Upper lobe of left lung (tissue), 6 donors: Measurements from ENCODE around the gene VAMP4. TPM values are rescaled to one million over a fixed set of nuclear protein-coding genes. Genes with fewer than 3 reads are reported as not detected.

Source experiments
- ATAC-seq, 2 donors: fragments of 200-7000 bp; cut with Tn5 transposase; one replicate each; pipeline ENCODE4 v1.9.1; 2022; ENCODE audit warnings: mild to moderate bottlenecking in 2 of 2, moderate library complexity in 2 of 2; ENCODE audit not compliant: low FRiP score in 2 of 2
- DNase-seq, 2 donors: peaks; one replicate each; pipeline ENCODE4 v3.0.0-alpha.2; 2019 to 2020
- H3K27ac ChIP-seq, 4 donors: fragments of 200-600 bp; sonication (generic); one replicate each; pipeline ENCODE4 v1.5.1; 2016 to 2019
- H3K27me3 ChIP-seq, 4 donors: fragments of 200-600 bp; sonication (generic); one replicate each; pipeline ENCODE4 v1.5.1; 2017 to 2019
- H3K36me3 ChIP-seq, 4 donors: fragments of 200-600 bp; sonication (generic); one replicate each; pipeline ENCODE4 v1.5.1; 2016 to 2019
- H3K4me1 ChIP-seq, 4 donors: fragments of 200-600 bp; sonication (generic); one replicate each; pipeline ENCODE4 v1.5.1; 2018 to 2019
- H3K4me3 ChIP-seq, 4 donors: fragments of 200-600 bp; sonication (generic); one replicate each; pipeline ENCODE4 v1.5.1; 2017 to 2019; ENCODE audit warnings: mild to moderate bottlenecking in 2 of 4, moderate library complexity in 1 of 4
- H3K9me3 ChIP-seq, 4 donors: fragments of 200-600 bp; sonication (generic); one replicate each; pipeline ENCODE4 v1.5.1; 2018 to 2019
- EP300 ChIP-seq, 4 donors: sonication (generic); formaldehyde crosslinking; IDR thresholded peaks; one replicate each; pipeline ENCODE4 v1.5.1; 2017; ENCODE audit warnings: antibody characterized with exemption in 4 of 4, control low read depth in 2 of 4
- POLR2A ChIP-seq, 4 donors: fragments of 450-650 bp; IDR thresholded peaks; one replicate each; pipeline ENCODE4 v1.5.1; 2016 to 2017; ENCODE audit warnings: antibody characterized with exemption in 4 of 4, mild to moderate bottlenecking in 2 of 4
- POLR2AphosphoS5 ChIP-seq, 2 donors: sonication (generic); formaldehyde crosslinking; IDR thresholded peaks; one replicate each; pipeline ENCODE4 v1.5.1; 2017; ENCODE audit warnings: antibody characterized with exemption in 2 of 2
- WGBS, 2 donors: methylation state at CpG; one replicate each; pipeline ENCODE4 v1.1.5; 2017 to 2018; 5-methylcytosine and 5-hydroxymethylcytosine counted together
- total RNA-seq, 6 donors: library from RNA; depleted of rRNA in 4 of 6; stranded (reverse); fragments of >200 nt in 4 of 6; gene quantifications; one replicate each; pipeline versions ENCODE4 v1.1.0 to v1.2.1, GENCODE V29; 2016 to 2021
- TF ChIP-seq, protein P1 (sequence below), 6 experiments: fragments of 450-650 bp in 4 of 6; fragments of 200-600 bp in 2 of 6; sonication (generic) in 2 of 6; IDR thresholded peaks; one replicate each; pipeline ENCODE4 v1.5.1; 2016 to 2019; ENCODE audit warnings: antibody characterized with exemption in 6 of 6
- donor health status: DM: no; HTN: no; CAD: no; lungs with moderate emphysema.
- donor health status: DM: no; HTN: yes; CAD: no; lungs with severe emphysema.

The VAMP4 gene
- total RNA-seq, 6 donors from 2014 or later: 11.5 to 17.9 (median 13.4) TPM

DNA sequence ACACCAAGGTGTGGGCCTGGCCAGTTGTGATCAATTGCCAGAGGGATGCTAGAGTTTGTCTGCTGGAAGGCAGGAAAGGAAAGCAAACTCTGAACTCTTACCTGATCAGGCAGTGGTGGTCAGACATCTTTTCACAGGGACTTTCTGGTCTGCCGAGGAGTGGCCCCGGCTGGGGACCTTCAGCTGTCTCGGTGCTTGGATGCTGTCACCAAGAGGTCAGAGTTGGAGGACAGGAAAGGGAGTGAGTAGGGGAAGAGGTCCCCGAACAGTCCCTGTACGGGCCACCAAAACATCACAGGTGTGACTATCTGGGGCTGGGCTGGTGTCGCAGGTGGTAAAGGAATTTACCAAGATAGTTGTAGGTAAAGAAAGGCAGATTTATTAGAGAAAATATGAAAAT lies 21.9 kb upstream of the VAMP4 start:
- Histone ChIP-seq H3K4me1 (peaks cover 0 to 4% (median 0%) of the 10 kb centered on the region in 4 donors), H3K9me3 (no peaks in the 10 kb centered on the region), H3K27me3 (no peaks in the 10 kb centered on the region), H3K27ac (no peak overlapping the region), H3K36me3 (no peaks in the 10 kb centered on the region), H3K4me3 (no peak overlapping the region)
- ATAC-seq (no peak), DNase-seq (no peak)
- 81 to 94% methylated on average over 6 of the region's 6 CpGs for WGBS, 2 donors
- no peak for TF ChIP-seq POLR2A (IDR thresholded peaks at IDR 0.05)
- TF ChIP-seq EP300 (IDR thresholded peaks at IDR 0.05): no peak
- TF ChIP-seq, protein P1, sequence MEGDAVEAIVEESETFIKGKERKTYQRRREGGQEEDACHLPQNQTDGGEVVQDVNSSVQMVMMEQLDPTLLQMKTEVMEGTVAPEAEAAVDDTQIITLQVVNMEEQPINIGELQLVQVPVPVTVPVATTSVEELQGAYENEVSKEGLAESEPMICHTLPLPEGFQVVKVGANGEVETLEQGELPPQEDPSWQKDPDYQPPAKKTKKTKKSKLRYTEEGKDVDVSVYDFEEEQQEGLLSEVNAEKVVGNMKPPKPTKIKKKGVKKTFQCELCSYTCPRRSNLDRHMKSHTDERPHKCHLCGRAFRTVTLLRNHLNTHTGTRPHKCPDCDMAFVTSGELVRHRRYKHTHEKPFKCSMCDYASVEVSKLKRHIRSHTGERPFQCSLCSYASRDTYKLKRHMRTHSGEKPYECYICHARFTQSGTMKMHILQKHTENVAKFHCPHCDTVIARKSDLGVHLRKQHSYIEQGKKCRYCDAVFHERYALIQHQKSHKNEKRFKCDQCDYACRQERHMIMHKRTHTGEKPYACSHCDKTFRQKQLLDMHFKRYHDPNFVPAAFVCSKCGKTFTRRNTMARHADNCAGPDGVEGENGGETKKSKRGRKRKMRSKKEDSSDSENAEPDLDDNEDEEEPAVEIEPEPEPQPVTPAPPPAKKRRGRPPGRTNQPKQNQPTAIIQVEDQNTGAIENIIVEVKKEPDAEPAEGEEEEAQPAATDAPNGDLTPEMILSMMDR (IDR thresholded peaks at IDR 0.05): no peak
- TF ChIP-seq POLR2AphosphoS5 (IDR thresholded peaks at IDR 0.05): no peak

DNA sequence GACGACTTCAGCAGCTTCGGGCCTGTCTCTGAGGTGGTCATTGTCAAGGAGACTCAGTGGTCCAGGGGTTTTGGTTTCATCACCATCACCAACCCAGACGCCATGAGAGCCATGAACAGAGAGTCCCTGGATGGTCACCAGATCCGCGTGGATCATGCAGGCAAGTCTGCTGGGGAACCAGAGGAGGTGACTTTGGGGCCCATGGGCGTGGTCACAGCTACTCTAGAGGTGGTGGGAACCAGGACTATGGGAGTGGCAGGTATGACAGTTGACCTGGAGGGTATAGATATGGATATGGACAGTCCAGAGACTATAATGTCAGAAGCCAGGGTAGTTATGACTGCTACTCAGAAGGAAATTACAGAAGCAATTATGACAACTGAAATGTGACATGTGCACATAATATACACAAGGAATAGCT lies 20.3 kb upstream of the VAMP4 start:
- no peaks in the 10 kb centered on the region for H3K27me3 ChIP-seq
- DNase-seq: no peak
- no peaks in the 10 kb centered on the region for H3K9me3 ChIP-seq
- no peaks in the 10 kb centered on the region for H3K36me3 ChIP-seq
- TF ChIP-seq POLR2A (IDR thresholded peaks at IDR 0.05) (no peak), POLR2AphosphoS5 (IDR thresholded peaks at IDR 0.05) (no peak), EP300 (IDR thresholded peaks at IDR 0.05) (no peak)
- TF ChIP-seq, protein P1 (IDR thresholded peaks at IDR 0.05): no peak
- WGBS, 2 donors: 89 to 96% methylated on average over 3 to 6 of the region's 6 CpGs
- peaks cover 0 to 2% (median 0%) of the 10 kb centered on the region in 4 donors for H3K4me1 ChIP-seq
- ATAC-seq: no peak
- H3K27ac ChIP-seq: no peak overlapping the region
- no peak overlapping the region for H3K4me3 ChIP-seq

DNA sequence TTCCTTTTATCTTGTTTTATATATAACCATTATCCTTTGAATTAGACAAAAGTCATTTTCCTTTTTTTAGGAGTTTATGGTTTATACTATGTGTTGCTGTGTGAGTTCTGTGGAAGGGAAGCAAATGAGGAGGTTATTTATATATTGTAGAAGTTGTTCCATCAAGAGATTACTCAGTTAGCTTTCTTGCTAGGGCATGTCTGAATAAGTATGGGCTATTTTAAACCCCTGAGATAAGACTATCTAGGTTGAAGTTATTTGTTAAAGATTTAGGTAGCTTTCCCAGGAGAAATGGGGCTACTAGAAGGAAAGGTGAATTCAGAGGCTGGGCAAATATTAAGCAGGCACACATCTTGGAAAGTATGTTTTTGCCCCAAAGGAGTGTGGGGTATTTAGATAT lies 16.1 kb upstream of the VAMP4 start:
- Histone ChIP-seq H3K27me3 (no peaks in the 10 kb centered on the region), H3K4me1 (peaks cover 0 to 6% (median 0%) of the 10 kb centered on the region in 4 donors), H3K4me3 (no peak overlapping the region), H3K36me3 (no peaks in the 10 kb centered on the region), H3K27ac (no peak overlapping the region), H3K9me3 (no peaks in the 10 kb centered on the region)
- TF ChIP-seq POLR2AphosphoS5 (IDR thresholded peaks at IDR 0.05): no peak
- TF ChIP-seq, protein P1 (IDR thresholded peaks at IDR 0.05): no peak
- no peak for TF ChIP-seq POLR2A (IDR thresholded peaks at IDR 0.05)
- no peak for TF ChIP-seq EP300 (IDR thresholded peaks at IDR 0.05)
- DNase-seq (no peak), ATAC-seq (no peak)

DNA sequence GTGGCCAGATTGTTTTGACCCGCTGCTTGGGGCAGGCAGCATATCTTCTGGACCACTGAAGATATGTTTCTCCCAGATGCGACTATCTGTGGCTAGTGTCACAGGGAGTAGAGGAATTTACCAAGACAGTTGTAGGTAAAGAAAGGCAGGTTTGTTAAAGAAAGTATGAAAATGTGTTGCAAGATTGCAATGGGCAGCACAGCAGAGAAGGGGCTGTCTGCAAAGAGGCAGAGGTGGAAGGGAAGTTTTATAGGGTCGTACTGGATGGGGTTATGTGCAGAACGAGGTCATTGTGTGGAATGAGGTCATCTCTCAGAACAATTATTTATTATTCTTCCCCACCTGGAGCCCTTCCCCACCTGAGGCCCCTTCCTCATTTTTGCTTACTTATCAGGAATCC lies 15.0 kb upstream of the VAMP4 start:
- H3K4me1 ChIP-seq: peaks cover 0 to 6% (median 0%) of the 10 kb centered on the region in 4 donors
- H3K36me3 ChIP-seq: no peaks in the 10 kb centered on the region
- no peak overlapping the region for H3K4me3 ChIP-seq
- DNase-seq: no peak
- 87 to 88% methylated on average over 4 of the region's 4 CpGs for WGBS, 2 donors
- no peak overlapping the region for H3K27ac ChIP-seq
- TF ChIP-seq POLR2A (IDR thresholded peaks at IDR 0.05) (no peak), EP300 (IDR thresholded peaks at IDR 0.05) (no peak), POLR2AphosphoS5 (IDR thresholded peaks at IDR 0.05) (no peak)
- TF ChIP-seq, protein P1 (IDR thresholded peaks at IDR 0.05): no peak
- H3K27me3 ChIP-seq: no peaks in the 10 kb centered on the region
- ATAC-seq: no peak
- H3K9me3 ChIP-seq: no peaks in the 10 kb centered on the region

DNA sequence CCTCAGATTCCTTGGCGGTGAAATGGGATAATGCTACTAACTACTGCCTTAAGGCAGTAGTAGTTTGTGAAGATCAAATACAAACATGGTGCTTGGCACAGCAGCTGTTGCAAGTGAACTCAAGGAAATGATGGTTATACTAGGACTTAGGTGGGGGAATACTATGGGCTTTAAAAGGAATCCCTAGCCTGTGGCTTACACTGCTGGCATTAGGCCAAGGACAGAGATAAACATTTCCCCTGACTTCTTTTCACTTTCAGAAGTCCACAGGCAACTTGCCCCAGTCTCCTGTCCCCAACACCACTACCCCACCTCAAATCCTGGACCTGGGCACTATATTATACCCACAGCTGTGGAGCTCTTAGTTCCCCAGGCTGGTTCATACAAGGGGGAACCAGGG lies 13.1 kb upstream of the VAMP4 start:
- Histone ChIP-seq H3K27me3 (no peaks in the 10 kb centered on the region), H3K4me3 (no peak overlapping the region), H3K4me1 (peaks cover 0 to 6% (median 0%) of the 10 kb centered on the region in 4 donors), H3K36me3 (no peaks in the 10 kb centered on the region), H3K9me3 (no peaks in the 10 kb centered on the region), H3K27ac (peak overlapping the region in 1 of 4 donors; percentile 43)
- peak in 1 of 2 donors; percentile 29 for ATAC-seq
- WGBS, 2 donors: 100% methylated on average over 1 of the region's 1 CpG
- no peak for DNase-seq
- TF ChIP-seq POLR2AphosphoS5 (IDR thresholded peaks at IDR 0.05): no peak
- no peak for TF ChIP-seq POLR2A (IDR thresholded peaks at IDR 0.05)
- no peak for TF ChIP-seq EP300 (IDR thresholded peaks at IDR 0.05)
- TF ChIP-seq, protein P1 (IDR thresholded peaks at IDR 0.05): no peak
